ENCODE results near the gene RXRA. TPM values are rescaled to one million over a fixed set of nuclear protein-coding genes. Genes with fewer than 3 reads are reported as not detected.

RXRA gene
- total and polyA plus RNA-seq, 9 donors, result 12.4 to 82.2 (median 70.6) TPM

DNA sequence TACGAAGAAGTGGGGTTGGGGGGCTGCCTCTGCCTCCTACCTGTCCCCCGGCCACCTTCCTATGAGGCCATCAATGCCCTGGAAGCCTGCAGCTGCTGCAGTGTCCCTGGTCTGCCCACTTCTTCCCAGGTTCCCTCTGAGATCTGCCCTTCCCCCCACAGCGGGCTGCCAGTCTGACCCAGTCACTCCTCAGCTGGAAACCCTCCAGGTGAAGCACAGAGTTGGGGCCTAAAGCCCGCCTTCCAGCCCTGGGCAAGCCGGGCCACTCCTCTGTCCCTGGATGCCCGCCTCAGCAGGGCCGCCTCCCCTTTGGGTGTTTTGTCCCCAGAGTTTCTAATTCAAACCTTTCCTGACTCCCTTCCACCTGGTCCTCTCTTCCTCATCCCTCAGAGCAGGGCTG lies 137.0 kb downstream of the RXRA start:
- intact Hi-C loops (cut with DNase I), result loop anchor here in 1 of 4 donors (10.0 kb wide), 1 partner anchor 62 kb away; no protein-coding TSS in a partner anchor
- DNase-seq, result no peak
- H3K27ac ChIP-seq, result no peak overlapping the region
- H3K36me3 ChIP-seq, result no peaks in the 10 kb centered on the region
- H3K4me1 ChIP-seq (ENCODE audit: insufficient read depth), result no peaks in the 10 kb centered on the region
- no peak for TF ChIP-seq POLR2A (IDR thresholded peaks at IDR 0.05)
- TF ChIP-seq, protein P1, sequence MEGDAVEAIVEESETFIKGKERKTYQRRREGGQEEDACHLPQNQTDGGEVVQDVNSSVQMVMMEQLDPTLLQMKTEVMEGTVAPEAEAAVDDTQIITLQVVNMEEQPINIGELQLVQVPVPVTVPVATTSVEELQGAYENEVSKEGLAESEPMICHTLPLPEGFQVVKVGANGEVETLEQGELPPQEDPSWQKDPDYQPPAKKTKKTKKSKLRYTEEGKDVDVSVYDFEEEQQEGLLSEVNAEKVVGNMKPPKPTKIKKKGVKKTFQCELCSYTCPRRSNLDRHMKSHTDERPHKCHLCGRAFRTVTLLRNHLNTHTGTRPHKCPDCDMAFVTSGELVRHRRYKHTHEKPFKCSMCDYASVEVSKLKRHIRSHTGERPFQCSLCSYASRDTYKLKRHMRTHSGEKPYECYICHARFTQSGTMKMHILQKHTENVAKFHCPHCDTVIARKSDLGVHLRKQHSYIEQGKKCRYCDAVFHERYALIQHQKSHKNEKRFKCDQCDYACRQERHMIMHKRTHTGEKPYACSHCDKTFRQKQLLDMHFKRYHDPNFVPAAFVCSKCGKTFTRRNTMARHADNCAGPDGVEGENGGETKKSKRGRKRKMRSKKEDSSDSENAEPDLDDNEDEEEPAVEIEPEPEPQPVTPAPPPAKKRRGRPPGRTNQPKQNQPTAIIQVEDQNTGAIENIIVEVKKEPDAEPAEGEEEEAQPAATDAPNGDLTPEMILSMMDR (IDR thresholded peaks at IDR 0.05), result no peak
- no peak for TF ChIP-seq EP300 (IDR thresholded peaks at IDR 0.05)
- H3K4me3 ChIP-seq, result no peak overlapping the region
- H3K27me3 ChIP-seq, result no peaks in the 10 kb centered on the region
- no peaks in the 10 kb centered on the region for H3K9me3 ChIP-seq
- 79 to 91% (median 87%) methylated on average over 7 of the region's 7 CpGs for WGBS, 3 donors

DNA sequence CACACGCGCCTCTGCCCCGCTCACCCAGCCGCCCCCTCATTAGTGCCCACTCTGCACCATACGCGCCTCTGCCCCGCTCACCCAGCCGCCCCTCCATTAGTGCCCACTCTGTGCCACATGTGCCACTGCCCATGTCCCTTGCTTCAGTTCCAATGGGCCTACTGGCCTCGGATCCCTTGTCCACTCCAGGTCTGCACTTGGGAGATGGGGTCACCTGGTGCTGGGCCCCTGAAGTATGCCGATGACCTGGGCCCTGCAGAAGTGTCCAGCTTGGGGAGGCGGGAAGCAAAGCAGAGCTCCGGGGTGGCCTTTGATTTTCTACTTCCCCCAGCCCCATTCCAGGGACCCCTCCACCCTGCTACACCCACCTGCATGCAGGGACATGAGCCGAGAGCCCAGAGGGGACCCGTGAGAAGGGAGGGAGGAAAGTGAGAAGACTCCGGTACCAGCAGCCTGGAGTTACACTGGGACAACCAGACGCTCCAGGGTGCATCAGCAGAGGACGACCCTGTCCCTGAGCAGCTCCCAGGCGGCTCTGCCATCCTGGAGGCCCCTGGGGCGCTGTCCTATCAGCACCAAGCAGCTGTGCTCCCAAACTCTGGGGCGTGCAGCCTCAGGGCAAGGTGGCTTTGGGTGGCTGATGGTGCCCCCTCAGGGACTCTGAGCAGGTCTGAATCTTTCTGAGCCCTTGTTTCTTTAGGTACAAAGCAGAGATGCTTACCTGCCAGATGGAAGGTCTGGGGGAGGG lies 140.8 kb downstream of the RXRA start:
- 89 to 90% (median 90%) methylated on average over 18 to 20 of the region's 20 CpGs for WGBS, 3 donors
- Histone ChIP-seq H3K4me3 (no peak overlapping the region), H3K4me1 (ENCODE audit: insufficient read depth) (peaks cover 6% of the 10 kb centered on the region), H3K27ac (no peak overlapping the region), H3K27me3 (no peaks in the 10 kb centered on the region), H3K9me3 (no peaks in the 10 kb centered on the region), H3K36me3 (no peaks in the 10 kb centered on the region)
- TF ChIP-seq, protein P1 (IDR thresholded peaks at IDR 0.05), result no peak
- TF ChIP-seq EP300 (IDR thresholded peaks at IDR 0.05) (no peak), POLR2A (IDR thresholded peaks at IDR 0.05) (no peak)
- intact Hi-C loops (cut with DNase I), result loop anchor here in 1 of 4 donors (10.0 kb wide), 1 partner anchor 58 kb away; no protein-coding TSS in a partner anchor
- no peak for DNase-seq

DNA sequence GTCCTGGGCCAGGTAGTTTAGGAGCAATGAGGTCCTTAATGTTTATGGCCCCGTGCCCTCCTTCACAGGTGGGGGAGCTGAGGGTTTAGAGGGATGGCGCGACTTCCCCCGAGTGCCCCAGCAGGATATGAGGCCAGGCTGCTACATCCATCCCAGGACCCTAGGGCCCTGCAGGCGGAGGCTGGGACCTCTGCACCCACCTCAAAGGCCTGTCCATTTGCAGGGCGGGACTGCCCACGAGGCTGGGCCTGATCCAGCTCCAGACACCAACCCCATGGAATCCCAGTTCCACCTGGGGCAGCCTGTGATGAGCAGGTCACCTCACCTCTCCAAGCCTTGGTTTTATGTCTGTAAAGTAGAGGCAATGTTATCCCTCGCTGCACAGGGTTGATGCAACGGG lies 142.1 kb downstream of the RXRA start:
- Histone ChIP-seq H3K4me3 (no peak overlapping the region), H3K4me1 (ENCODE audit: insufficient read depth) (peaks cover 6% of the 10 kb centered on the region), H3K9me3 (no peaks in the 10 kb centered on the region), H3K27ac (no peak overlapping the region), H3K36me3 (no peaks in the 10 kb centered on the region), H3K27me3 (no peaks in the 10 kb centered on the region)
- intact Hi-C loops (cut with DNase I), result loop anchor here in 1 of 4 donors (10.0 kb wide), 1 partner anchor 56 kb away; no protein-coding TSS in a partner anchor
- 78 to 85% (median 84%) methylated on average over 8 to 9 of the region's 9 CpGs for WGBS, 3 donors
- DNase-seq, result no peak
- TF ChIP-seq, protein P1 (IDR thresholded peaks at IDR 0.05), result no peak
- no peak for TF ChIP-seq POLR2A (IDR thresholded peaks at IDR 0.05)
- no peak for TF ChIP-seq EP300 (IDR thresholded peaks at IDR 0.05)

DNA sequence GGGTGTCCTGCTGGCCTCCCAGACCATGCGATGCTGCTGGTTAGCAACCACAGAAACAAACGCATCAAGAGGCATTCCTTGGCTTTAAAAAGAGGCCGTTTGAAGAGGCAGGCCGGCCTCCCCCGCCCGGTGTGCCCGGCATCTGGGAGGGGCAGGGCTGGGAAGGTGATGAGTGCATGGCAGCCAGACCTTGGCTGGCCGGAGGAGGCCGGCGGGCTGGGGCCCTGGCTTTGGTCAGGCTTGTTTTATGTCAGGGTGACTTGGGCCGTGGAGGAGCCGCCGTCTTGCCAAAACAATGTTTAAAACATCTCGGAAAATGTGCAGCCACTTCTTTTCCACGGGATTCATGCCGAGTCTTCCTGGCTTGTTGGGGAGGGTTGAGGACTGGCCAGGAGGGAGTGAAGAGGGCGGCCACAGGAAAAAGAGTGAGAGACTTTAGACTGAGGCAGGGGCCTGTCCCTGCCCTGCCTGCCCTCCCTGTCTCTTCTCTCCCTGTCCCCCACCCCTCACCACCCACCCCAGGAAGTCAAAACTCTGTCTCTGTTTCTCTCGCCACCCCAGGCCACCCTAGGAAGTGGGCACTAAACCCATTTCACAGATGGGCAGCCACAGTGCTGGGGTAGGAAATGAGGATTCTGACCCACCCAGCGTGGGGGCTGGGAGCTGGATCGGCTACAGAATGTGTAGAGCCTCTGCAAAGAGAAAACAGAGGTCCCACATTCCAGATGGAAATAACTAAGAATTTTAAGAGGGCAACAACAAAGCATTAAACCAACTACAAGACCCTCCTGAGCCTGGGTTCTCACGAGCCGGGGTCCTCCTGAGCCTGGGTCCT lies 143.0 kb downstream of the RXRA start:
- H3K27me3 ChIP-seq, result no peaks in the 10 kb centered on the region
- no peak overlapping the region for H3K4me3 ChIP-seq
- intact Hi-C loops (cut with DNase I), result loop anchor here in 1 of 4 donors (10.0 kb wide), 1 partner anchor 56 kb away; no protein-coding TSS in a partner anchor
- TF ChIP-seq, protein P1 (IDR thresholded peaks at IDR 0.05), result no peak
- TF ChIP-seq EP300 (IDR thresholded peaks at IDR 0.05) (no peak), POLR2A (IDR thresholded peaks at IDR 0.05) (no peak)
- WGBS, 3 donors, result 11 to 14% (median 13%) methylated on average over 21 to 22 of the region's 22 CpGs
- H3K4me1 ChIP-seq (ENCODE audit: insufficient read depth), result peaks cover 12% of the 10 kb centered on the region
- no peaks in the 10 kb centered on the region for H3K9me3 ChIP-seq
- H3K36me3 ChIP-seq, result no peaks in the 10 kb centered on the region
- DNase-seq, result peak; percentile 70 to 84 (median 73)
- peak overlapping the region in 1 of 2 donors; percentile 69 for H3K27ac ChIP-seq
